NCI-H128 (cell line): Measurements from ENCODE around the gene HK1.
"Not testable (repeated sequence)": the region's sequence is repeated elsewhere in the genome, so short reads cannot be mapped to it uniquely, and the experiment has no call there.

Experiments used
- DNase-seq: peaks from one replicate; lab custom pipeline; 2025; ENCODE audit not compliant: unreplicated experiment; lab: John Stamatoyannopoulos, UW

Gene HK1

GRCh38 chr10:69307434-69307833, 29.1 kb downstream of the HK1 start:
- DNase-seq = no peak

GRCh38 chr10:69308304-69308703, 30.0 kb downstream of the HK1 start:
- not testable (repeated sequence) for DNase-seq

DNA sequence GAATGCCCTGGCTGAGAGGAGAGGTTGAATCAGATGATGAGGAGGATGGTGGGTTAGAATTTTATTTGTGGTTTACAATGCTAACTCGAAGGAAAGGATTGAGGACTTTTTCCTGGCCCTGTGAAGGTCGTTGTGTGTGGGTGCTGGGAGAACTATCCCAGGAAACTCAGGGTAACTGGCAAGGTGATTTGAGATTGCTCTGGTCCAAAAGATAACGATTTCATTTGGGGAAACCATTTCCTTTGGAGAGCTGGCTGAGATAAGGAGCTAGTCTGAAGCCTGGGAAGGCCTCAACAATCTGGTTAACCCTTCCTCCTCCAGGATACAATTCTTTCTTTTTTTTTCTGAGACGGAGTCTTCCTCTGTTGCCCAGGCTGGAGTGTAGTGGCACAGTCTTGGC, 33.0 kb downstream of the HK1 start:
- no peak for DNase-seq

GRCh38 chr10:69312528-69312927, 34.2 kb downstream of the HK1 start:
- no peak for DNase-seq

- no peak for DNase-seq
These were observed 36.8 kb downstream of the HK1 start for GRCh38 chr10:69315100-69315542.

- DNase-seq = no peak
These were observed 37.5 kb downstream of the HK1 start for GRCh38 chr10:69315610-69316312.

GRCh38 chr10:69316313-69317059, 38.2 kb downstream of the HK1 start:
- no peak for DNase-seq

DNA sequence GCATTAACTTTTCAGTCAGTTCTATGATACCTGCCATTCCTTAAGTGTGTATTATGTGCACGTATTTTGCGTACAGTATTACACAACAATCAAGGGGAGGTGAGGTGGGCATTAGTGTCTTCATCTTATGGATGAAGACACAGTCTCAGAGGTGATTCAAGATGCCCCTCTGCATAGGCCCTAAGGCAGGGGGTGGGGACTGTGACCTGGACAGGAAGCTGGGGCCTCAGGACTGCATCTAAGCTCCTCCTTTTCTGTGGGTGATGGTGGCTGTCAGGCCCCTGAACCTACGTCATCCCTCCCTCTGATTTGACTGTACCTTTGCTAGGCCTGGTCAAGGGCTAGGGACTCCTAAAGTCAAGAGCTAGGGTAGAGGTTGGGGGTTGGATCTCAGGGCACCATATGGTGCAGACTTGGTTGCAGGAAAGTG, 38.9 kb downstream of the HK1 start:
- no peak for DNase-seq

GRCh38 chr10:69317626-69318105, 39.4 kb downstream of the HK1 start:
- DNase-seq = no peak

GRCh38 chr10:69318106-69318866, 40.0 kb downstream of the HK1 start:
- peak; percentile 68 for DNase-seq

DNA sequence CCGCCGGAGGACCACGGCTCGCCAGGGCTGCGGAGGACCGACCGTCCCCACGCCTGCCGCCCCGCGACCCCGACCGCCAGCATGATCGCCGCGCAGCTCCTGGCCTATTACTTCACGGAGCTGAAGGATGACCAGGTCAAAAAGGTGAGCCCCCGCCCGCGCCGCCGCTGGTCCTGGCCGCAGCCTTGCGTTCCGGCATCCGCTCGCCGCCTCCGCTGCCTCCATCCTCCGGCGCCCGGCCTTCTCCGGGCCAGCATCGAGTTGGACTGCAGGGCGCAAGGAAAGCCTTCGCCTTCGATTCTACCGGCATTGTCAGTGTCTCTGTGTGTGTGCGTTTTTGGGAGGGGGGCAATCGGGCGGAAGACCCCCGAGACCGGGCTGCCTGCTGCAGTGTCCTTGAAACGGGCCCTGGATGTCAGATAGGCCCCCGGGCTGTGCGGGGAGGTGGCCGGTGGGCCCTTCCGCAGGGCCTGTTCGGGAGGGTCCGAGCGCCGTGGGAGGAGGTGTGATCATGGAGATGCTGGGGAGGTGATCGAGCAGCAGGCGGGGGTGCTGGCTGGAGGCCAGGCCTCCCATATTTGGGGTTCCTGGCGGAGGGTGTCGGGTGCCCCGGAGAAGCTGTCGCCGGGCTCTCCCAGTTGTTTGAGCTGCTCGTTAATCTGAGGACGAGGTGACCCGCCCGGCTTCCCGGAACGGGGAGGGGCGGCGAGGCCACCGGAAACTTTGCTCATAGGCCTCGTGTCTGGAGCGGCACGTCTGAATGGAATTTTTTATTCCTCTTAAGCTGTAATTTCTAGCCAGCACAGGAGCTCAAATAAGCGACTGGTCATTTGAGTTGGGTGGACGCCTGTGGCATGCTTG, 40.8 kb downstream of the HK1 start:
- DNase-seq = no peak

- DNase-seq = no peak
These were observed 41.6 kb downstream of the HK1 start for GRCh38 chr10:69319841-69320316.

DNA sequence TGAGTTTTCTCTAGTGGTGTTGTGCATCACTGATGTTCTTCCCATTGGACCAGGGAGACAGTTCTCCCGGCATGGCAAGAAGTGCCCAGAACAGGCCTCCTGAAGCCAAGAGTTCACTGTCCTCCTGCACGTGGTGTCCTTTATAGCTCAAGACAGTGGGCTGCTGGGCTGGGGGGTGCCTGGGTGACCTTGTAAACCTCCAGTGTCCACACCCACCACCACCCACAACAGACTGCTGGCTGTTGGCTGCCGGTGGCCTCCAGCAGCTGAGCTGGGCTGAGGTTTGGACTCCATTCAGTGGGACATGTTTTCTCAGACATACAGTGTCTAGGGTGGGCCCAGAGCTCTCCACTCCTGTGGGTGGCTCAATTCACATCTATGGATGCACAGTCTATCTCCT, 42.2 kb downstream of the HK1 start:
- DNase-seq = no peak

DNA sequence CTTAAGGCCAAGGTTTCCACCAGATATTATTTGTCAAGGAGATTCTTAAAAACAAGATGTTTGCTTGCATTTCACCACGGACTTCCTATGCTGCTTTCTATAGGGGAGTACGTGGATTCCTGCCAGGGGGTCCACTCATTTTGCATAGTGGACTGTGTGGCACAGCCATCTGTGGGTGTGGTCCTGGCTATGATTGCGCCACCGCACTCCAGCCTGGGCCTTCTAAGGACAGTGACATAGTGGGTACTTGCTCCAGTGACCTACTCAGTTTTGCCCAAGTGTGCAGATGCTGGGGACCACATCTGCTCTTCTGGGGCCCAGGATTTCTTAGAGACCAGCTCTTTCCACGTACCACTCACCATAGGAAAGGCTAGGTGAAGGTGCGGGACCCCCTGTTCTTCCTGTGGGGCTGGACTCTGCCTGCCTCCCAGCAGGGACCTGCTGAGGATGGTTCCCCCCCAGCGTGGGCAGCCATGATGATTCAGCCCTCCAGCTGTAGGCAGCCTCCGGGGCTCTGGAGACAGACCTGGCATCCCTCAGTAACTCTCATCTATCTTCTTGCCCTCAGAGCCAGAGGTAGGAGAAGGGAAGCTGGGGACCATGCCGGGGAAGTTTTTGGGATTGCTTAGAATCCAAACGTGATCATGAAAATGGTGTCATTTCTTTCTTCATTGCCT, 42.9 kb downstream of the HK1 start:
- no peak for DNase-seq

- no peak for DNase-seq
These were observed 43.6 kb downstream of the HK1 start for GRCh38 chr10:69321865-69322264.

DNA sequence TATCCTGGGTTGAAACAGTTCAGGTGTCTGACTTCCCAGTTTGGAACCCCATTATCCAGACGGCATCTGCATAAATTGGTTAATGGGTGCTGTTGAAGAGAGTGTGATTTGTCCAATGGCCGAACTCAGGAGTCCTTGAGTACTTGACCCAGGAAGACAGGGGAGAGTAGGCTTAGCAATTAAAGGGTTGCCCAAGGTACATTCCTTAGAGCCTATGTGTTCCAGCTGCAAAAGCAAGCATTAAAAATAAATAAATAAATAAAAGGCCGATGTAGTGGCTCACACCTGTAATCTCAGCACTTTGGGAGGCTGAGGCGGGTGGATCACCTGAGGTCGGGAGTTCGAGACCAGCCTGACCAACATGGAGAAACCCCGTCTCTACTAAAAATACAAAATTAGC, 44.0 kb downstream of the HK1 start:
- DNase-seq = not testable (repeated sequence)

- no peak for DNase-seq
These were observed 45.3 kb downstream of the HK1 start for GRCh38 chr10:69323622-69324021.

GRCh38 chr10:69324583-69324982, 46.3 kb downstream of the HK1 start:
- DNase-seq = no peak

- DNase-seq = not testable (repeated sequence)
These were observed 47.6 kb downstream of the HK1 start for GRCh38 chr10:69325637-69326523.
